ENCODE results near the gene NDFIP1.

- TF ChIP-seq, protein P1, sequence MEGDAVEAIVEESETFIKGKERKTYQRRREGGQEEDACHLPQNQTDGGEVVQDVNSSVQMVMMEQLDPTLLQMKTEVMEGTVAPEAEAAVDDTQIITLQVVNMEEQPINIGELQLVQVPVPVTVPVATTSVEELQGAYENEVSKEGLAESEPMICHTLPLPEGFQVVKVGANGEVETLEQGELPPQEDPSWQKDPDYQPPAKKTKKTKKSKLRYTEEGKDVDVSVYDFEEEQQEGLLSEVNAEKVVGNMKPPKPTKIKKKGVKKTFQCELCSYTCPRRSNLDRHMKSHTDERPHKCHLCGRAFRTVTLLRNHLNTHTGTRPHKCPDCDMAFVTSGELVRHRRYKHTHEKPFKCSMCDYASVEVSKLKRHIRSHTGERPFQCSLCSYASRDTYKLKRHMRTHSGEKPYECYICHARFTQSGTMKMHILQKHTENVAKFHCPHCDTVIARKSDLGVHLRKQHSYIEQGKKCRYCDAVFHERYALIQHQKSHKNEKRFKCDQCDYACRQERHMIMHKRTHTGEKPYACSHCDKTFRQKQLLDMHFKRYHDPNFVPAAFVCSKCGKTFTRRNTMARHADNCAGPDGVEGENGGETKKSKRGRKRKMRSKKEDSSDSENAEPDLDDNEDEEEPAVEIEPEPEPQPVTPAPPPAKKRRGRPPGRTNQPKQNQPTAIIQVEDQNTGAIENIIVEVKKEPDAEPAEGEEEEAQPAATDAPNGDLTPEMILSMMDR (IDR thresholded peaks at IDR 0.05; ENCODE audit: borderline replicate concordance, extremely low read depth, low read length, poor library complexity, severe bottlenecking): no peak
- no peak for TF ChIP-seq EZH2 (IDR thresholded peaks at IDR 0.05; ENCODE audit: borderline replicate concordance, low read depth, low read length, severe bottlenecking)
These were observed 83.2 kb downstream of the NDFIP1 start for GRCh38 chr5:142191776-142192175.
